ENCODE results near the gene ZNF280B.
A peak's percentile ranks its signal among the peaks of the same experiment; 100 is the strongest.
"Not testable (repeated sequence)": the region's sequence is repeated elsewhere in the genome, so short reads cannot be mapped to it uniquely, and the experiment has no call there.

ZNF280B gene

DNA sequence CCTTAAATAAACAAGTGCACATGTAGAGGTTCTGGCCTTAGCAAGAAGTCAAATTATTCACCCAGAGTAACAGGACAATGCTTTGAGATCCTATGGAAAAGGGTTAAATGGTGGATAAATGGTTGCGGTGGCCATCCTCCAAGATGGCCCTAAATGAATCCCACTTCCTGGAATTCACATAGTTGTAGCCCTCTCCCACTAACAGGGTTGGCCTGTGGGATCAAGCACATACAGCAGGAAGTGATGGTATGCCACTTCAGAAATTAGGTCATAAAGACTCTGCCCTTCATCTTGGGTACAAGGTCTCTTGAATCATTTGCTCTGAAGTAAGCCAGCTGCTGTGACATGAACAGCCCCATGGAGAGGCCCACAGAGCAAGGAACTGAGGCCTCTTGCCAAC is 1.8 kb downstream of the ZNF280B start:
- DNase-seq: no peak

DNA sequence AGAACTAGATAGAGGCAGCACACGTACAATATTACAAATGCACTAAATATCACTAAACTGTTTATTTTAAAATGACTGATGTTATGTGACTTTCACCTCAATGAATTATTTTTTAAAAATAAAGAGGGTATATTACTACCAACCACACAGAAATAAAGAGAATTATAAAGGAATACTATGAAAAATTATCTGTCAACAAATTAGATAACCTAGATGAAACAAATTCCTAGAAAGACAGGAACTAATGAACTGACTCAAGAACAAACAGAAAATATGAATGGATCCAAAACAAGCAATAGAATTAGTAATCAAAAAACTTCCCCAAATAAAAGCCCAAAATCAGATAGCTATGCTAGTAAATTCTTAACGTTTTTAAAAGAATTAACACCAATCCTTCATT is 10.3 kb downstream of the ZNF280B start:
- DNase-seq: no peak

DNA sequence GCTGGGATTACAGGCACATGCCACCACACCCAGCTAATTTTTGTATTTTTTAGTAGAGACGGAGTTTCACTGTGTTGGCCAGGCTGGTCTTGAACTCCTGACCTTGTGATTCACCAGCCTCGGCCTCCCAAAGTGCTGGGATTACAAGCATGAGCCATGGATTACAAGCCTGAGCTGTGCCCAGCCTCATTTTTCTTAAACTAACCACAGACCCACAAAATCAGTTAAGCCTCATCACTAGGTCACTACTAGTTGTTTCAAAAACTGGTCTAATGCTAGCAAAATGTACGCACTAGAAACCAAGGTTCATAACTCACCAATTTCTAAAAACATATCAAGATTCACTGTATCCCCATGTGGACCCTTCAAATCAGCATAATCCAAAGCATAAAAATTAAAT is 17.0 kb downstream of the ZNF280B start:
- DNase-seq: not testable (repeated sequence)

DNA sequence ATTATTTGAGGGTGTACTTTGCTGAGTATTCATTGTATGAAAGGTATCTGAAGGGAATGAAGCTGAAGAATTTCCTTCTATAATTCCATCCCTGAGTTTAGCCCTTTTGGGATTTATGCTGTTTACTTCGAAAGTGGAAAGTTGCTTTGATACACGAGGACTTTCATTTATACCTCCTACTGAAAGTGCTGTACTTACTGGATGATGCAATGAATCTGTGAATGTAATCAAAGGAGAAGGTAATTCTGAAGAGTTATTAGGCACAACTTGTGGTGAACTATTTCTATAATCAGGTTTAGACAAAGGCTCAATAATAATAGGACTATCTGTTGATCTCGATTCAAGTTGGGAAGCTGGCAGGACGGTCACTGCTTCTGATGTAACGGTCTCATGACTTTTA is 19.8 kb downstream of the ZNF280B start:
- DNase-seq: no peak

DNA sequence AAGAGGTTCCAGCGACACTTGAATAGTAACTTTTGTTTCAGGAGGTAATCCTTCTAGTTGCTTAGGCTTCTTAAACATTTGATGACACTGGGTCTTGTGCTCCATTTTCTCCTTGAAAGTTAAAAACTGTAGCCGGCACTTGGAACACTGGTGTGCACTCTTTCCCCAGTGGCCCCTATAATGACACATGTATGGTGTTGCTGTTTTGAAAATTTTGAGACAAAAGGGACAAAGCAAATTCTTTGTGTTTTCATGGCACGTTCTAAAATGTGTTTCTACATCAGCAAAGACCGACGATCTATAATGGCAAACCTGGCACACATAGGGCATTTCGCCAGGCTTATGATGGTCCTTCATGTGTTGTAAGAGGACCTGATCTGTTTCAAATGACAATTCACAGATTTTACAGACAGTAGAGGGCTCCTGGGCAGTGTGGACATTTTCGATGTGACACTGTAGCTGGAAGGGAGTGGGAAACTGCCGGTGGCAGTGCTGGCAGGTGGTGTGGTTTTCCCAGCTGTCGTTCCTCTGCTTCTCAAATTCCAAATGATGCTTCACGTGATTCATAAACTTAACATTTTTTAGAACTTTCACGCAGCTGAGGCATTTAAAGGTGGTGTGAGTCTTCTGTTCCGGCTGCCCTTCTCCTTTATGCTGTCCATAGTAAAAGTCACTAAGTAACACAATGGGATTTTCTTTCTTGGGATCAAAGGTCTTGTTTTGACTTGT is 20.5 kb downstream of the ZNF280B start:
- DNase-seq: no peak

DNA sequence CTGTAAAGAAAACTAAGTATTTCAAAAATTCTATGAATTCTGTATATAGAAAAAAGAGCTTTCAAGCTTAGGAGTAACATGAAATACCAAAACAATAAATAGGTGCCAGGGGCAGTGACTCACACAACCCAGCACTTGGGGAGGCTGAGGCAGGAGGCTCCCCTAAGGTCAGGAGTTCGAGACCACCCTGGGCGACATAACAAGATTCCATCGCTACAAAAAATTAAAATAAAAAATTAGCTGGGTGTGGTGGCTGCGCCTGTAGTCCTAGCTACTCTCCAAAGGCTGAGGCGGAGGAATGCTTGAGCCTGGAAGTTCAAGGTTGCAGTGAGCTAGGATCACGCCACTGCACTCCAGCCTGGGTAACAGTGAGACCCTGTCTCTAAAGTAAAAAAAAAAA is 21.5 kb downstream of the ZNF280B start:
- DNase-seq: no peak

DNA sequence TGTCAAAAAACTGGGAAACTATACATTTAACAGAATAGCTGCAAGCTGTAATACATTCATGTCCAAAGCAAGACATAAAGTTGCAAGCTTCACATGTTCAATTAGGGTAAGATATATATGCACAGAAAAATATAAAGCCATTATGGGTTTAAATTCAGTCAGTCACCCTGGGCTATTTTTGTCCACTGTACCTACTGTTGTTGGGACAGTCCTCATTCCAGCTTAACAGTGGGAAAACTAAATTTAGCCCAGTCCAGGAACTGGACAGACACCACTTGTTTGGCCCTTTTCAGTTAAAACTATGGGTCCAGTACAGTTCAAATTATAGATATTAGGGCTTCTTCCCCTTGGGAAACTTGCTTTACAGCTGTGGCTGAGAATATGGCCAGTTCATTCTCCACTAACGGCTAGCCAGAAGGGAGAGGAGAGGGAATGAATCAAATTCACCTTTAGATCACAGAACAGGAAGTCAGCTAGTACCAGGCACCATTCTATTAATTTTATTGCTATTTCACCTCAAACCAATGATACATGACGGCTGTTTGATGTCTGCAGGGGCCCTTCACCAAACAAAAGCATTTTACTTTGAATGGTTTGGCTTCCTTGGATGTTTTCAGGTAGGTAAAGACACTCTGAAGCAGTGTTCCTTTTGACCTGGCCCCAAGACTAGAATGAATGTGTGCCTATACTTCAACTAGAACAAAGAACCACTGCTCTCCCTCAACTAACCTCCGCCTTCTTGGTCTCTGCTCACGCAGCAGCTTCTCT is 22.2 kb downstream of the ZNF280B start:
- DNase-seq: no peak

DNA sequence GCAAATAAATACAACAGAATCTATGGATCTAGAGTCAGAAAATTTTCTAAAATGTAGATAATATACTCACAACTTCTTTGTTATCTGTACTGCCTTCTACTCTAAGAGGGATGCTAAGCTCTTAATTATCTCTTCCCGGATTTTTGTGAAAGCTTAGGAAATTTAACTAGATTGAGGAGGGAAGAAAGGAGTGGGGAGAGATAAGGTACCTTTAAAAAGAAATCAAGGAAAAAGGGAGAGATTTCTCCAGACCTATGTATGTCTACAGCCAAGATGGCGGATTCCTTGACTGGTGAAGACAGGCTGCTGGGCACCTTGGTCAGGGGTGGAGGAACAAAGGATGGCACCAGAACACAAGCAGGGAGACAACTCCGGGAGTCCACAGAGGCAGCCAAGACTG is 23.0 kb downstream of the ZNF280B start:
- DNase-seq: no peak

DNA sequence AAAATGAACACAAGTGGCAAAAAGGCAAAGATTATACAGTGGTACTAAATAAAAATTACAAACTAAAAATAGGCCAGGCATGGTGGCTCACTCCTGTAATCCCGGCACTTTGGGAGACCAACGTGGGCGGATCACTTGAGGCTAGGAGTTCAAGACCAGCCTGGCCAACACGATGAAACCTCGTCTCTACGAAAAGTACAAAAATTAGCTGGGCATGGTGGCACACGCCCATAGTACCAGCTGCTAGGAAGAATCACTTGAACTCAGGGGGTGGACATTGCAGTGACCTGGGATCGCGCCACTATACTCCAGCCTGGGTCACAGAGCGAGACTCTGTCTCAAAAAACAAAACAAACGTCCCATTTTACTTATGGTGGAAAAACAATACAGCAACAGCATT is 24.5 kb downstream of the ZNF280B start:
- no peak for DNase-seq

DNA sequence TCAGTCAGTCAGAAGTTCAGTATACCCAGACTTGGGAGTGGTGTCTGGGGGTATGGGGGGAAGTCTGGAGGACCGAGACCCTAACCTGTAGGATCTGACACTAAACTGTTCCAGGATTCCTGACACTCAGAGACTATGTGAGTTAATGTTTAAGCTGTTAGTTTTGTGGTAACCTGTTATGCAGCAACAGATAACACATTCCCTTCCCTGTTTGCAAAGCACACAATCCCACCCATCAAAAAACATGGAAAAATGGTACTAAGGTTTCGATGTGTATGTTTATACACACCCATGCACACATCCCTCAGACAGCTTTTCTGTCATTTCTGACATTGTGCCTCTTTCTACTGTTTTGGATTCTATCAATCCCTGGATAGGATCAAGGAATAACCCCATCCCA is 27.6 kb downstream of the ZNF280B start:
- DNase-seq: no peak

DNA sequence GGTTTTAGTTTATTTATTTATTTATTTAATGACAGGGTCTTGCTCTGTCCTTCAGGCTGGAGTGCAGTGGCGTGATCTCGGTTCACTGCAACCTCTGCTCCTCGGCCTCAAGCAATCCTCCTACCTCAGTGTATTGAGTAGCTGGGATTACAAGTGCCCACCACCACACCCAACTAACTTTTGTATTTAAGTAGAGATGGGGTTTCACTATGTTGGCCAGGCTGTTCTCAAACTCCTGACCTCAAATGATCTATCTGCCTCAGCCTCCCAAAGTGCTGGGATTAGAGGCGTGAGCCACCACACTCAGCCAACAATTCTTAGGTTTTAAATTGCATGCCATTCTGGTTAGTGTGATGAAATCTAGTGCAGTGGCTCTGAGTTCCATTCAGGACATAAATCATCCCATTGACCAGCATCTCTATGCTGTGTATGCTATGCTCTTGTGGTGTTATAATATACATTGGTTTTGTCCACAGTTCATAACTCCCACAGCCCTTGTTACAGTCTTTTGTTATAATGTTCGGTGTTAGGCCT is 28.5 kb downstream of the ZNF280B start:
- DNase-seq: no peak

DNA sequence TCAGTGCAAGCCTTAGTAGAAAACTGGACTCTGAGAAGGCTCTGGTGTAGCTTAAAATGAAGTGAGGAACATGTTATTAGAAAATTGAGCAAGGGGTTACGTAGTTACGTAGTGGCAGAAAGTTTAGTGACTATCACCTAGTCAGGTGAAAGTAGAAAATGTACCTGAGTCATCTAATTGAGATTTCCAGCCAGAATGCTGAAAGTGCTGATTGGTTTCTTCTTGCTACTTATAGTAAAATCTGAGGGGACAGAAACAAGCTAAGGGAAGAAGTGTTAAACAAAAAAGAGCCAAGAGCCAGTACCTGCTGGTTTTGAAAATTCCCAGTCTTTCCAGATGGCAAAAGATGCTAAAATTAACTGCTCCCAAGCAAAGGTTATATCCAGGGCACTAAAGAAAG is 29.4 kb downstream of the ZNF280B start:
- no peak for DNase-seq

DNA sequence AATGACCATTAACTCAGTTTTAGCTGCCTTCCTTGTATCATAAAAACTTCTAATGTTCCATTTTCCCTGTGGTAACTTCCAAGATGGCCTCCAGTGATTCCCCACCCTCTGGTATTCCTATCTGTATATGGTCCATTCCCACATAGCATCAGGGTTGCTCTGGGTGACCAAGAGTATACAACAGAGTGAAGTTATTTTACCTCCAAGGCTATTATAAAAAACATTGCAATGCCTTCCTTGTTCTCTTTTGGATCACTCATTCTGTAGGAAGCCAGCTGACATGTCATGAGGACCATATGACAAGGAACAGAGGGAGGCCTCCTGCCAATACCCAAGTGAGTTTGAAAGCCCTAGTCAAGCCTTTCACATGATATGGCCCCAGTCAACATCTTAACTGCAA is 30.1 kb downstream of the ZNF280B start:
- no peak for DNase-seq

DNA sequence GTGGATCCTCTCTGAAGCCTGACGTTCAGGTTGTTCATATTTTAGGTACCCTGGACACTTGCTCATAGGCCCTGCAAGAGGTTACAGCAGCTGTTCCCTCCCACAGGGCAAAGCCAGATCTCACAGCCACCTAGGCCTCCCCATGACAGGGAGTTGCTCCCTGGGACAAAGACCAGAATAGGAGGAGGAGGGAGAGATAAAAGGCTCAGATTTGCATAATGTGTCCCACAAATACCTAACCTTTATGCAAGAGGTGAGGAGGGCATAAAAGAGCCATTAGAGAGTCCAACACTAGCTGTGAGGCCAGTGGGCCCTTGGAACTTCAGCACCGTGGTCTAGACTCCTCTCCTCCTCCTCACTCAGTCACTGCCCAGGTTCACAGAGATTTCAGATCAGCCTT is 33.8 kb downstream of the ZNF280B start:
- no peak for DNase-seq

DNA sequence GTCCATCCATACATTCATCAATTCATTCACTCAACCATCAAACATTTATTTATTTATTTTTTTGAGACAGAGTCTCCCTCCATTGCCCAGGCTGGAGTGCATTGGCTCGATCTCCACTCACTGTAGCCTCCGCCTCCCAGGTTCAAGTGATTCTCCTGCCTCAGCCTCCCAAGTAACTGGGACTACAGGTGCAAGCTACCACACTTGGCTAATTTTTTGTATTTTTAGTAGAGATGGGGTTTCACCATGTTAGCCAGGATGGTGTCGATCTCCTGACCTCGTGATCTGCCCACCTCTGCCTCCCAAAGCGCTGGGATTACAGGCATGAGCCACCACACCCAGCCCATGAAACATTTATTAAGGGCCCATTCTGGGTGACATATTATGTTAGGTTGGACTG is 37.4 kb downstream of the ZNF280B start:
- not testable (repeated sequence) for DNase-seq

DNA sequence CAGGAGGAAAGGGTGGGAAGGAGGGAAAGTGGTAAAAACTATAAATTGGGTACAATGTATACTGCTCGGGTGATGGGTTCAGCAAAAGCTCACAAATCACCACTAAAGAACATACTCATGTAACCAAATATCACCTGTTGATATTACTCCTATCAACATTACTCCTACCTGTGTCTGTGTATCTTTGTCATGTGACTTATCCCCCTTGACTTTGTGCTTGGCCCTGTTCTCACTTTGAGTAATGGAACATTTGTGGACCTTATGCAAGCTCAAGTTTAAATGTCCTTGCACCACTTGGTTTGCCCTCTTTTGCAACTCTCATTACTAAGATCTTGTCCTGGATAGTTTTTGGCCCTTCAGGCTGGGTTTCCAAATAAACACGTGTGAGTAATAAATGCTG is 39.0 kb downstream of the ZNF280B start:
- no peak for DNase-seq

DNA sequence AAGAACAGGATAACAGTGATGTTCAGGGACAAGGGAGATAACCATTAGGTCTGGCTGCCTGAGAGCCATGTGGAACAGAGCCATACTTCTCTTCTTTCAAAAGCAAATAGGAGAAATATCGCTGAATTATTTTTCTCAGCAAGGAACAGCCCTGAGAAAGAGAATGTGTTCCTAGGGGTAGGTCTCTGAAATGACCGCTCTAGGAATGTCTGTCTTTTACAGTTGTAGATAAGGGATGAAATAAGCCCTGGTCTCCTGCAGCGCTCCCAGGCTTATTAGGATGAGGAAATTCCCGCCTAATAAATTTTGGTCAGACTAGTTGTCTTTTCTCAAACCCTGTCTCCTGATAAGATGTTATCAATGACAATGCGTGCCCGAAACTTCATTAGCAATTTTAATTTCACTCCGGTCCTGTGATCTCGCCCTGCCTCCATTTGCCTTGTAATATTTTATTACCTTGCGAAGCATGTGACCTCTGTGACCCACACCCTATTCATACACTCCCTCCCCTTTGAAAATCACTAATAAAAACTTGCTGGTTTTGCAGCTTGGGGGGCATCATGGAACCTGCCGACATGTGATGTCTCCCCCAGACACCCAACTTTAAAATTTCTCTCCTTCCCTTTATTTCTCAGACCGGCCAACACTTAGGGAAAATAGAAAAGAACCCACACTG is 39.6 kb downstream of the ZNF280B start:
- not testable (repeated sequence) for DNase-seq

DNA sequence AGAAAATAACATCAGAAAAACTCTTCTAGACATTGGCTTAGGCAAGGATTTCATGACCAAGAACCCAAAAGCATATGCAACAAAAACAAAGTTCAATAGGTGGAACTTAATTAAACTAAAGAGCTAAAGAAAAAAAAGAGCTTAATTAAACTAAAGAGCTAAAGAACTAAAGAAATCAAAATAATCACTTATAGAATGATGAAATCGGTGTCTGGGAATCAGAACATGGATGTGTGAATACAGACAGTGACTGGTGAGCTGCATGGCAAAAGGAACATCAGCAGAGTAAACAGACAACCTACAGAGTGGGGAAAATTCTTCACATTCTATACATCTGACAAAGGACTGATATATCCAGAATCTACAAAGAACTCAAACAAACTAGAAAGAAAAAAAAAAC is 41.4 kb downstream of the ZNF280B start:
- no peak for DNase-seq

DNA sequence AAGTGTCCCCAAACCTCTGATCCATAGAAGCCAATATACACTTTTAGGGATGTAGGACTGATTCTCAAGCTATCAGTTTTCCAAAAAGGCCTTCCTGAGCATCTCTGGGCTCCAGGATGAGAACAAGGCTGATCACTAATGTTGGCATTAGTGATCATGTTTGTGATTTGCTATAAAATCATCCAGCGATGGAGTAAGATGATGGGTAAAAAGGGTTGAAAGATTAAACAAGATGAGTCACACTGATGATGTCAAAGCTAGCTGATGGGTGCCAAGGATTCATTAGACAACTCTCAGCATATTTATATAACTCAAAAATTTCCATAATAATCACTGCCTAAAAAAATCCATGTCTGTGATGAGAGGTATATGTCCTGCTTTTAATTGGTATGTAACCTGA is 42.8 kb downstream of the ZNF280B start:
- no peak for DNase-seq

DNA sequence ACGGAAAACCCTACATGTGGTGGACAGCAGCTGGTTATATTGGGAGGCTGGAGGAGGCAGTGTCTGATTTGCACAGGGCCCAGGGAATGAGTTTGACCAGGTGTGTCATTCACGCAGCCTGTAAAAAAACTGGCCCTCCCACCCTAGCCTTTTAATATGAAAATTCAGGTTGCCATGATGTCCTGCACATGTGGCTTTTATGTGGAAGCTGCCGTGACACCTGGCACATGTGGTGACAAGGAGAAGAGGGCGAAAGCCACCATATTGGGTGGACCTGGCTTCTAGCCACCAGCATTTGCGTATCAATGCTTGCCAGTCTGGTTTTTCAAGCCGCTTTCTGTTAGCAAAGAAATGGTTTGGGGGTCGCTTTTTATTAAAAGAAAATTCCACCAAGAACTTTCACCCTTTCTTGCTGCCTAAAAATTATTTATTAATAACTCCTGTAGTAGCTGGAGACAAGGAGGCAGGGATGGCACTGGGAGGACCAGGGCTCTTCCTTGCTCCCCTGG is 43.4 kb downstream of the ZNF280B start:
- DNase-seq: no peak

DNA sequence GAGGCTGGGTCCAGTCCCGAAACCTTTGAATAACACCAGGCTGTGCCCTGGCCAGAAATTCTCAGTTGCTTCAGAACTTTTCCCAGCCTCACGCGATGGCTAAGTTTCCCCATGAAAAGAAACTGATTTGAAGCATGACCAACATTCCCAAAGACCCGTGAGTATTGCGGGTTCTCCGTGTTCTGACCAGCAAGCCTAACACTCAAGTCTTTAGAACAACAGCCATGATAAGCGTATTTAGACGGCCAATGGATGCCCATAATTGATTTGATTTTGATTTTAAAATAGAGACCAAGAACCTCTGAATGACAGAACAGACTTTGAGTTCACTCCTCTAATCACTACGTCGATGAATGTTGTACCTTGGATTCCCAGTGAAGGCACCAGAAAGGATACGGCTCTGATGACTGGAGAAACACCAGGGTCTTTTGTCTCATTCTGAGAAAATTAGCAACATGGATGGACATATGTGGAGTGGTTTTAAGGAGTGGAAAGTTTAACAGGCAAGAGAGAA is 43.9 kb downstream of the ZNF280B start:
- DNase-seq: no peak

DNA sequence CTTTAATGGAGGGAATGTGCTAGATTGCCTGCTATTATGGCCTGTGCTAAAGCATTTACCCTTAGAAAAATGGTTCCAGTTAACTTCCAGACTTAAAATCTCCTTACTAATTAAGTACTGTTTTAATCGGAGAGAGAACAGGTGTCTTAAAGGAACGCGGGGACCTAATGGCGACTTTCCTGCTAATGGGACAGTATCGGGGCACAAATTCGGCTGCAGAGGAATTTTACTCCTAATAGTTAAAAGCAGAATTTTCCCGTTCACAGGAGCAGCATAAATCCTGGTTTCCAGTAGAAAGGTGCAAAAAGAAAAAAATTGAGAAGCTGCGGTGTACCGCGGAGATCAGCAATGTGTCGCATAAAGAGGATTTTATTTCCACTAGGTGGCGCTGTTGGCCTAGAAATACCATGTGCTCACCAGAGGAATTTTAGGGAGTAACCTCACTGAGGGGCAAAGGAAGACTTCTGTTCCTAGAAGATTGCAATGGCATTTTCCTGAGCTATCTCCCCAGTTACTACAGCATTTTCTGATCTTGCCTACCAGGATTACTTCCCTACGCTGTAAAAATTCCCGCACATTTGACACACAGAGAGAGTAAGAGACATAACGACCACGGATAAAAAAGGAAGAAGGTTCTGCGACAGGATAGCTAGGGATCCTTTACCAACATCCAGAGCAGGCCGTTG is 44.5 kb downstream of the ZNF280B start:
- peak; percentile 48 for DNase-seq
